ENCODE data around the gene DTNA. TPM values are rescaled to one million over a fixed set of nuclear protein-coding genes. Genes with fewer than 3 reads are reported as not detected.
"Not testable (repeated sequence)": the region's sequence is repeated elsewhere in the genome, so short reads cannot be mapped to it uniquely, and the experiment has no call there.

Gene DTNA
- total RNA-seq, 1 donor from 2014 or later: 208 TPM

DNA sequence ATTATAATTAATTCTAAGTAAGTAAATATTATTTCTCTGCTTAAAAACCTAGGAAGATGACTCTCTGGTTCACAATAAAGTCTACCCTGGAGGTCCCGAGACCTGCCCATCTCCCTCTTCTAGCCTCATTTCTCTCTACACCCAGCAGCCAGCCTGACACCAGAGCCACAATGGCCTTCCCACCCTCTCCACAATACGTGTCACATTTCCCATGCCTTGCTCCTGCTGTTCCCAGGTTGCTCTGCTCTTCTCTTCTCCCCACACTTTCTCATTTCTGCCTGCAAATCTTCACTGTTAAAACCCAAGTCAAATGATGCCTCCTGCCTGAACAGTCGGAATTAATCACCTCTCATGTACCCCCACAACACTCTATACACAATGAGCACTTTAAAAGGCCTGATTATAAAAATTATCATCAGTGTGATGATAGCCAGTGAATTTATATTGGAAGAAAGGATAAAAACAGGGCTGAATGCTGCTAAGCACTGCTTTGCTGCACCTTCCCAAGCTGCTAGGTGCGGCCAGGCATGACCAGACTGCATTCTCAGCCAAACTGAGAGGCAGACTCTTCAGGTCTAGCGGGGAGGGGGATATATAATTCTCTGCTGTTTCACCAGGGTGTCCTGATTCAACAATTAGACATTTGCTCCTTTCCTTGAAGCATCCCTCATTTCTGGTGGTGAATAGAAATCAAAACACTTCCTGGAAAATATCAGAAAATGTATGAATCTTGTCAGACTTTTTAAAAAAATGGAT is 160.6 kb downstream of the DTNA start:
- no peak for DNase-seq (ENCODE audit: low spot score)
- intact Hi-C loops (cut with DNase I): no loop called here

DNA sequence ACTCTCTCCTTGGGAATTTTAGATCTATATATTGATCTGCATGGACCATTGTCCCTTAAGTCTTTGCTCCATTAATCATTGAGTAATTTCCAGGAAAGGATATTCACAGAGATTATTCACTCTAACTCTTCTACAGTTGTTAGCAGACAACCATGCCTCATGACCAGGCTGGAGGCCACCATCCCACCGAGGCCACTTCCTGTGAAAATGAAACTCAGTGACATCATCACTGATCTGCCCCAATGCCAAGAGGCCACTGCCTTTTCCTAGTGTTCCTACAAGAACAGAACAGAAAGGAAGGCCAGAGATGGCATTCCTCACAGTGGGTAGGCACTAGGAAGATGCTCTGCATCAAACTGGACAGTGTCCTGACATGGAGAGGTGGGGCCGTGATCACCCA is 161.3 kb downstream of the DTNA start:
- intact Hi-C loops (cut with DNase I): no loop called here
- DNase-seq (ENCODE audit: low spot score): no peak

DNA sequence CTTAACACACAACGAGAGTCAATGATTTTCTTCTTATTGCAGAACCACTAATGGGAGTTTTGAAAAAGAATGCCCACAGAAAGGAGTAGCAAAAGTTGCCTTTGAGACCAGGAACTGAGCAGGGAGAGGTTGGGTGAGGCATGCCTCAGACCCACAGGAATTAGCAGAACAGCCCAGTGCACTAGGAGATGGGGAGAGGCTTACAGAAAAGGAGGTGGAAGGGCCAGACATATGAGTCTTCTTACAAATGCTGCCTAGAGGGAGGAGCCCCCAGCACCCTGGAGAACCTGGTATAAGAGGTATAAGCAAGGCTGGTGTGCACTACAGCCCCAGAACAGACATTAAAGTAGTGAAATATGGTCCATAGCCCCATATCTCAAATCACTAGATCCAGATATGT is 162.0 kb downstream of the DTNA start:
- intact Hi-C loops (cut with DNase I): no loop called here
- no peak for DNase-seq (ENCODE audit: low spot score)

DNA sequence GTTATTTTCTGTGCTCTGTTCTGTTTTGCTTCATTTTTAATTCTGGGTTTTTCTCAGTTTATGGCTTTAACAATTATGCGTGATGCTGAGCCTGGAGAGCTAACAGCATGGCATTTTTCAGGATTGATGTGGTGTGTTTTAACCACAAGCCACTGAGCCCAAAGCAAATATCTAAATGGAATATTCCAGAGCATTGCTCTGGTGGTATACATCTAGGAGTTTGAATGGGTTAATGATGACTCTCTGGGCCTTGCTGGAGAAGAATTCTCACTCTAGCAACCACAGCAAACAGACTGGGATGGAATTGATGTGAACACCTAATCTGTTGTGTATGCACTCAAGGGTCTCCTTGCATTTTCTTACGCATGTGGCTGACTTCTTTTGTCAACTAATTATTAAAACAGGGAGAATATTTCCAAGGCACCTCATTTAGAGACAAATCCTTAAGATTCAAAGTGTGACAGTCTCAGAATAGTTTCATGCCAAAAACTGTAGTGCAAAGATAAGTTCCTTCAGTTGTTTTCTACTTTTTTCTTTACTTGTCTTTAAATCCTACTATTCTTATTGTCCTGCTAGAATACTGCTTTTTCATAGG is 164.0 kb downstream of the DTNA start:
- intact Hi-C loops (cut with DNase I): no loop called here
- no peak for DNase-seq (ENCODE audit: low spot score)

DNA sequence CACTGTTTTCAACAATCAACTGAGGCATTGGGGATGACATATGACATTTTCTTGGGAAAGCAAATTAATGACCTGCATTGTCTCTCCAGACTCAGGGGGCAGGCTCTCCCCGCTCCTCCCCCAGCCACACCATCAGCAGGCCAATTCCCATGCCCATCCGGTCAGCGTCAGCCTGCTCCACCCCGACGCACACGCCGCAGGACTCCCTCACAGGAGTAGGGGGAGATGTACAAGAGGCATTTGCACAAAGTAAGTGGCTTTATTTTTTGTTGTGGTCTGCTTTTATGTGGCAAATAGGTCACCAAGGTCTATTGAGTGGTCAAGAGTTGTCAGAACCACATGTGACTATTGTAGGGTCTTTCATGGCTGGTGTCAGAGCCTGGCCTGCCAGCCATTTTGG is 165.1 kb downstream of the DTNA start:
- intact Hi-C loops (cut with DNase I): no loop called here
- no peak for DNase-seq (ENCODE audit: low spot score)

DNA sequence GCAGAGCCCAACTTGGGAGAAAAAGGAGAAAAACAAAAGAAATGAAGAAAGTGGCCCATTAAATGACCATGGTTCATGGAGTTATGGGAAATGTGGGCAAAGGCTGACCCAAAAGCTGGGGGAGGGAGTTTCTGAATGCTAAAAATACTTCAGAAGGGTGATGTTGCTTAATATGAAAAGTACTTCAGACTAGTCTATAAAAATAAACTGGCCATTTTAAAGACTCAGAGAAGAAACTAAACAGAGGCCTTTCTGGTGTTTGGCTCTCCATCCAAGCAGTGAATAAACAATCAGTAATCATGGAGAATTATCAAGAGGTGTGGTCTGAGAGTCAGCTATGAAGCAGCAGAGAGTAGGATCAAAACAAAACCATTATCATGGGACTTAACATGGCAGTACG is 170.3 kb downstream of the DTNA start:
- no peak for DNase-seq (ENCODE audit: low spot score)
- intact Hi-C loops (cut with DNase I): loop anchor here (5.0 kb wide), 1 partner anchor 97 kb away; no protein-coding TSS in a partner anchor

DNA sequence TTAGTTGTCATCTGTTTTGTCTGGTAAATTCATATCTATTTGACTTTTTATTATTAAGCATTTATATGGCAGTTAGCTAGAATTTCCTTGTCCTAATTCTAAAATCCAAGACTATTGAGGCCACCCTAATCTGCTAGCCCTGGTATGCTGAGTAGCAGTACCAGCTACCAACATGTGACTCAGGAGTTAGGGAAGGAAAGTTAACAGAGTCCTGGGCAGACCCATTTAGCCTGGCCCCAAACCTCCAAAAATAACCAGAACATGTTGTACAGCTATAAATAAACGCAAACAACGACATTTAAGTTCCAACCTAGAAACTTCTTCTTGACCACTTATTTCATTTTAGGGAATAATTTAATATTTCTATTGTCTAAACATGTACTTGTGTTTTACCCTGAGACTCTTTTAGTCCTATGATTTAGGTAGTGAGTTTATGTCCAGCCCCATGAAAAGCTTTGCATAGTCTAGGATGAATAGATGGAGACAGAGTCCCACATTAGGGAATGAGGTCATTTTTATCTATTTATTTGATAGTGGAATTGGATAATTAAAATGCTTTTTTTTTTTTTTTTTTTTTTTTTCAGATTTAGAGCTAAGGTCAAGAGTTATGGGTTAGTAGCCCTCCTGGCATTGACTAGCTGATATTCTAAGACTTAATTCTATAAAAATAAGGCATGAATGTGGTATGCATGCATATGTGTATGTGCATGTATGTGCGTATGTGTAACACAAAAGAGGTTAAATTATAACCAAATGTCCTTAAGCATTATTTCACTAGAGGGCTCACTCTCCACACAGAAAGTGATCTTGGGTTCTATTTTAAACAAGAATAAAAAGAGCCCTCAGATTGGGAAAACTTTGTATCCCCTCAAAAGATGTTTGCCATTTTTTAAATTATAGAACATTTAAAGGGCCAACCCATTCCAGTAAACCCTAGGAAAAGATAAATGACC is 171.1 kb downstream of the DTNA start:
- intact Hi-C loops (cut with DNase I): loop anchor here (5.0 kb wide), 1 partner anchor 96 kb away; no protein-coding TSS in a partner anchor
- no peak for DNase-seq (ENCODE audit: low spot score)

DNA sequence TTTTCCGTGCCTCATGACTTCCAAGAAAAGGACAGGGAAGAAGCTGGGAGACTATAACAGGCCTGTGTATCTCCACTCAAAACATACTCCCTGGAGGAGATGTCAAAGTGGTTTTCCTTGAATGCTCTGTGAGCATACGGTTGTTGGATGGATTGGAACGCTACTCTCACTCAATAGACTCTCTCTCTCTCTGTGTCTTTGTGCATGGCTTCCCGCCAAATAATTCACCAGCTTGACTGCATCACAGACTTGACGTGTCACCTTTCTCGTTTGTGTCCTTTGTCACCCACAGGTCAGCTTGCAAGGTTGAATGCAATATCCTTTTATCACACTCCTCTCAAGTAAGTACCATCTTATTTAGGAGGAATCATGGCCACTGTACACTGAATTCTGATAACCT is 174.3 kb downstream of the DTNA start:
- DNase-seq (ENCODE audit: low spot score): no peak

DNA sequence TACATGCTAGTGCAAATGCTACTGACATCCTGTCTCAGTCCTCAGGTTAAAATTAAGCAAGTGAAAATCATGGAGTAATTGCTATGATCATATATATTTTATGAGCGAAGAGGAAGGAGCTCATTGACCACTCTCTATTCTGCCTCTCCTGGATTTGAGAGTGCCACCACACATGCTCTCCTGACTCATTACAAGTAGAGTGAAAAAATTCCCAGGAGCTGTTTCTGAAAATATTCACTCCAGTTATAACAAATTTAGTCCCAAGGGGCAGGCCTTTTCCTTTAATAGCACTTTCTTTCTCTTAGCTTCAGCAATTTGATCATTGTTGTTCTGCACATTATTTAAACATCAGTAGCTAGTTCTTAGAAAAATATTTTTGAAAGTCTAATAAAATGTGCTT is 176.1 kb downstream of the DTNA start:
- intact Hi-C loops (cut with DNase I): no loop called here
- no peak for DNase-seq (ENCODE audit: low spot score)

More for the DNA sequence above, 174.3 kb downstream of the DTNA start:
- intact Hi-C loops (cut with DNase I): loop anchor here (5.0 kb wide), 1 partner anchor 93 kb away; no protein-coding TSS in a partner anchor

DNA sequence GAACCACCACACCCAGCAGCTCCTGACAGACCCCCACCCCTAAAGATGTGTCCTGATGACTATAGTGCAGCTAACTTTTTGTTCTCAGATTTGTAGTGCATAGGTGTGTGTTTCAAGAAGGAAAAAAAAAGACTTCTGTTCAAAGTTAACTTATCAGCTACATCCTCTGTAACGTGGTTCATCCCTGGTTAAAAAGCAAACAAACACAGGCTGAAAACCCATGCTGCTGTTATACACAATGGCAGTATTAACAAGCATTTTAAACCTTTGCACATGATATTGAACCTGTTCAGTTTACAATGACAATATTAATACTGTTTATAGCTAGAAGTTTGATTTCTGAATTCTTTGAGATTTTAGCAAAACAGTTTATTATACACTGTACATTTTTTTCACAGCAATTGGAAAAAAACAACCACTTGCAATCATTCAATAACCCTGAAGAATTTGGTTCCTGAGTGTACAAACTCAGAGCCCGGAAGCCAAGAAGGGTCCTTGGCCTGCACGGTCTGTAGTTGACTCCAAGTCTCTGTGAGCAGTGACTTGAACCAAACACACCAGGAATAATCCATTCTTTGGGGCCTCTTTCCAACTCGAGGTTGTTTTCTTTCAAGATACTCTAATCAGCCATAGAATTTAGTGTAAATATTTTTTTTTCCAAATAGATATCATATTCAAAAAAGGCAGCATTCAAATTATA is 177.9 kb downstream of the DTNA start:
- DNase-seq (ENCODE audit: low spot score): no peak
- intact Hi-C loops (cut with DNase I): no loop called here

DNA sequence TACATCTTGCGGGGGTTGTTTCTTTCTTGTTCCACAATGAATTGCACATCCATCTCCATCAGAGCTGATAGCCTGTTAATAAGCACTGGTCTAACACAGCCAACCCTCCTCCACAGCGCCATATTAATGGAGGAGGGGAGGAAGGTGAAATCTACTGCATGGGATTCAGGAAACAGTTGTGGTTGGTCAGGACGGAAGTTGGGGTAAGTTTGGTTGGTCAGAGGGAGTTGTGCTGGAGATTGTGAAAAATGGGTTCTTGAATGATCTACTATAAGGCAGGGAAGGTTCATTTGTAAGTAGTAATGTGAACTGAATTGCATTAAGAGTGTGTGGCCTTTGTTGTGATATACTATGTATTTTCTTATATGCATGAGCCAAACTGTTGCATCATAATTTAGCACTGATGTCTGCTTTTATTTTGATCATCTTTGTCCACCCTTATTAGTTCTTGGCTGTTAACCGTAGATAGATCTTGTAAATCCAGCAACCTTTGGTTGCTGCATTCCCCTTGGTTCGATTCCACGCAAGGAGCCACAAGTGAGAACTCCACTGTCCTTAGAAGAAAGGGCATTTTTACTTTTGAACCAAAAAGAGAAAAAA is 180.5 kb downstream of the DTNA start:
- intact Hi-C loops (cut with DNase I): no loop called here
- DNase-seq (ENCODE audit: low spot score): no peak

DNA sequence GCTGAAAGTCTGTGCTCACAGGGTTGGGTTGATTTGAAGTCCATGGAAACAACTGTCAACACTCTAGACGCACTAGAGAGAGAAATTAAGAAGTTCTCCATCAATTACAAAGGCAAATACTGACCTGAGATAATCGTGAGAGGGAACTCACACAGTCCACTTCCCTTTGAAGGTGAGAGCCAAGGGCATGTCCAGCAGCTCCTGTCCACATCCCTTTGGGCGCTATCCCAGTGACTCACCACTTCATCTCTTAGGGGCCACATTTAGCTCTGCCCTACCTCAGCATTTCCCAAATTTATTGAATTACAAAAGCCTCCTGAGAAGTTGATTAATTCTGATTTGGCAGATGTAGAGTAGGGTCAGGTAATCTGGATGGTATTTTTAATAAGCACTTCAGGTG is 182.3 kb downstream of the DTNA start:
- intact Hi-C loops (cut with DNase I): no loop called here

DNA sequence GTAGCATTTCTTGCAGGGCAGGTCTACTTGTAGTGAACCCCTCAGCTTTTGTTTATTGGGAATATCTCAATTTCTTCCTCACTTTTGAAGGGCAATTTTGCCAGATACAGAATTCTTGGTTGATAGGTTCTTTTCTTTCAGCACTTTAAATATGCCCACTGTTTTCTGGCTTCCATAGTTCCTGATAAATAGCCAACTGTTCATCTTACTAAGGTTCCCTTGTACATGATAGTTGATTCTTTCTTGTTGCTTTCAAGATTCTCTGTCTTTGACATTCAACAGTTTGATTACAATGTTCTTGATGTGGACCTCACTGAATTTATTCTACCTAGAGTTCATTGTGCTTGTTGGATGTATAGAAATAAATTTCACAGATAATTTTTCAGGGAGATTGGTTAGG is 183.1 kb downstream of the DTNA start:
- intact Hi-C loops (cut with DNase I): no loop called here
- no peak for DNase-seq (ENCODE audit: low spot score)

More for the DNA sequence above, 182.3 kb downstream of the DTNA start:
- DNase-seq (ENCODE audit: low spot score): no peak

DNA sequence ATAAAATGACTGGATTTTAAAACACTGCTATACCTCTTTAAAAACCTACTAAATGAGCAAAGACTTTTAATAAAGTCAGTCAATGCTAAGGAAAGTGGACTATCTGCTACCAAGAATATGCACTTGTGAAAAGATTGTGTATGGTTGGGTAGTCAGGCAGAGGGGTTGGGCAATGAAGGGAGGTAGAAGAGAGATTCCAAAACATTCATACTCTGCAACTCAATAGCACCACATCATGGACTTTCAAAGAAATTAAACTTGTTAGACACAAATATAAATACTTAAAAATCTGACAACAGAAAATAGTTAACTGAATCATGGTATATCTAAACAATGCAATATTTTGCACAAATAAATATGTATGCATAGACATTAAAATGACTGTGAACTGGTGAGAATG is 191.2 kb downstream of the DTNA start:
- DNase-seq (ENCODE audit: low spot score): no peak
- intact Hi-C loops (cut with DNase I): no loop called here

DNA sequence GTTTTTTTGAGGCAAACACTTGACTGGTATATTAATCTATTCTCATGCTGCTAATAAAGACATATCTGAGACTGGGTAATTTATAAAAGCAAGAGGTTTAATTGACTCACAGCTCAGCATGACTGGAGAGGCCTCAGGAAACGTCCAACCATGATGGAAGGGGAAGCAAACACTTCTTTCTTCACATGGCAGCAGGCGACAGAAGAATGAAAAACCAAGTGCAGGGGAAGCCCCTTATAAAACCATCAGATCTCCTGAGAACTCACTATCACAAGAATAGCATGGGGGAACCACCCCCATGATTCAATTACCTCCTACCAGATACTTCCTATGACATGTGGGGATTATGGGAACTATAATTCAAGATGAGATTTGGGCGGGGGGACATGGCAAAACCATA is 194.9 kb downstream of the DTNA start:
- no peak for DNase-seq (ENCODE audit: low spot score)
- intact Hi-C loops (cut with DNase I): no loop called here

DNA sequence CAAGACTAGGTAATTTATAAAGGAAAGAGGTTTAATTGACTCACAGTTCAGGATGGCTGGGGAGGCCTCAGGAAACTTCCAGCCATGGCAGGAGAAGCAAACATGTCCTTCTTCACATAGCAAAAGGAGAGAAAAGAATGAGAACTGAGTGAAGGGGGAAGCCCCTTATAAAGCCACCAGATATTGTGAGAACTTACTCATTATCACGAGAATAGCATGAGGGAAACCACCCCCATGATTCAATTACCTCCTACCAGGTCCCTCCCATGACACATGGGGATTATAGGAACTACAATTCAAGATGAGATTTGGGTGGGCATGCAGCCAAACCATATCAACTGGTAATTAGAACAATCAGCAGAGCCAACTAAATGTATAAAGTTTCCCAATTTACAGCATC is 196.9 kb downstream of the DTNA start:
- DNase-seq (ENCODE audit: low spot score): not testable (repeated sequence)

DNA sequence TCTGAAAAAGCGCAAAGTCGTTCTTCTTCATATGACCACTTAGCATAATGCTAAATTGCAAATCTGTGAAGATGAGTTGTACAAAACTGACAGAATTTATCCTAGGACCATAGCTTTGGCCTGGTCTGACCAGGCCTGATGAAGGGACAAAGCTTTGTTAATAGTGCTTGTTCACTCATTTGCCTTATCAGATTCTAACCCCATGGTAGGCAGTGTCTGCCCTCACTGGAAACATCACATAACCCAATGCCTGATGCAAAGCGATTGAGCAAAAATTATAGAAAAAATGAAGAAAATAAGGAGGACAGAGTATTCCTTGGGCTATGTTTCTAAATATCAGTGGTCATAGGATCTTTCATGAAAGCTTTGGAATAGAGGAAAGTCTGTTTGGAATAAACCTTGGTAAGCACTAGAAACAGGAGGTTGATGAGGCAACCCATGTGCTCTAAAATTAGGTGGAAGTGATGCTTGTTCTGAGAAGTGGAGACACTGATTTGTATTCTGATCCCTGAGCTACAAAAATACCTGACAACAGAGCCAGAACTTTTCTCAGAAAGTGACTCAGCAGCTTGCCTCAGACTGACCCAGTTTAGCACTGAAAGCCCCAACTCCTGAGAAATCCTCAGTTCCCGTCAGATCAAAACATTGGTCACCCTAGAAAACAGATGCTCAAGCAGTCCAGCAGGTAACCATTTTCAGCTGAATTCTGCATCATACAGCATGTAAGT is 199.7 kb downstream of the DTNA start:
- no peak for DNase-seq (ENCODE audit: low spot score)
- intact Hi-C loops (cut with DNase I): no loop called here

More for the DNA sequence above, 196.9 kb downstream of the DTNA start:
- intact Hi-C loops (cut with DNase I): not testable (repeated sequence)

DNA sequence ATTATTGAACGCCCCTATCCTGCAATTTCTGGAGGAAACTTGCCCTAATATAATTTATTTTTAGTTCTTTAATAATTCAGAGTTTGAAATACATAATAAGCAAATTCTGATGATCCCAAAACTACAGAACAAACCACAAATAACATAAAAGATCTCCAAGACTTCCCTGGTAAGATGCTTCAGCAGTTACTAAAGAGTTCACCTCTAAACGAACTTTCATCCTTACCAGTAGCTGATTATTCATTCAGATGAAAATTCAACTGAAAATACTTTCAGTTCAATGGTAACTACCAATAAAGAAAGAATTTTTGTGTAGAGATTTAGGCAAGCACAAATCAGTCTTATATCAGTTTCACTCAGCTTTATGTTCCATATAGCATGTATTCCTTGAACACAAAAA is 201.0 kb downstream of the DTNA start:
- intact Hi-C loops (cut with DNase I): no loop called here
- DNase-seq (ENCODE audit: low spot score): no peak
